ENCODE measurements around the gene MCM7. TPM values are rescaled to one million over a fixed set of nuclear protein-coding genes. Genes with fewer than 3 reads are reported as not detected.

MCM7 gene
- total RNA-seq, 2 donors from 2014 or later = 17.6 to 23.6 TPM

DNA sequence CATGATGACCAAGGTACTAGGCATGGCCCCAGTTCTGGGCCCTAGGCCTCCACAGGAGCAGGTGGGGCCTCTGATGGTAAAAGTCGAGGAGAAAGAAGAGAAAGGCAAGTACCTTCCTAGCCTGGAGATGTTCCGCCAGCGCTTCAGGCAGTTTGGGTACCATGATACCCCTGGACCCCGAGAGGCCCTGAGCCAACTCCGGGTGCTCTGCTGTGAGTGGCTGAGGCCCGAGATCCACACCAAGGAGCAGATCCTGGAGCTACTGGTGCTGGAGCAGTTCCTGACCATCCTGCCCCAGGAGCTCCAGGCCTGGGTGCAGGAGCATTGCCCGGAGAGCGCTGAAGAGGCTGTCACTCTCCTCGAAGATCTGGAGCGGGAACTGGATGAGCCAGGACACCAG, 44.2 kb downstream of the MCM7 start:
- DNase-seq (ENCODE audit: low spot score) (no peak), ATAC-seq (ENCODE audit: insufficient number of reproducible peaks, low FRiP score, low read depth) (no peak)
- no peaks in the 10 kb centered on the region for H3K27me3 ChIP-seq (replicated peaks; ENCODE audit: insufficient read depth)
- no peak overlapping the region for H3K27ac ChIP-seq
- no peaks in the 10 kb centered on the region for H3K9me3 ChIP-seq
- H3K4me3 ChIP-seq = no peak overlapping the region
- no peaks in the 10 kb centered on the region for H3K4me1 ChIP-seq (ENCODE audit: control insufficient read depth in 1 of 2, low read depth in 2 of 2)
- peaks cover 24% of the 10 kb centered on the region for H3K36me3 ChIP-seq
- TF ChIP-seq, protein P1, sequence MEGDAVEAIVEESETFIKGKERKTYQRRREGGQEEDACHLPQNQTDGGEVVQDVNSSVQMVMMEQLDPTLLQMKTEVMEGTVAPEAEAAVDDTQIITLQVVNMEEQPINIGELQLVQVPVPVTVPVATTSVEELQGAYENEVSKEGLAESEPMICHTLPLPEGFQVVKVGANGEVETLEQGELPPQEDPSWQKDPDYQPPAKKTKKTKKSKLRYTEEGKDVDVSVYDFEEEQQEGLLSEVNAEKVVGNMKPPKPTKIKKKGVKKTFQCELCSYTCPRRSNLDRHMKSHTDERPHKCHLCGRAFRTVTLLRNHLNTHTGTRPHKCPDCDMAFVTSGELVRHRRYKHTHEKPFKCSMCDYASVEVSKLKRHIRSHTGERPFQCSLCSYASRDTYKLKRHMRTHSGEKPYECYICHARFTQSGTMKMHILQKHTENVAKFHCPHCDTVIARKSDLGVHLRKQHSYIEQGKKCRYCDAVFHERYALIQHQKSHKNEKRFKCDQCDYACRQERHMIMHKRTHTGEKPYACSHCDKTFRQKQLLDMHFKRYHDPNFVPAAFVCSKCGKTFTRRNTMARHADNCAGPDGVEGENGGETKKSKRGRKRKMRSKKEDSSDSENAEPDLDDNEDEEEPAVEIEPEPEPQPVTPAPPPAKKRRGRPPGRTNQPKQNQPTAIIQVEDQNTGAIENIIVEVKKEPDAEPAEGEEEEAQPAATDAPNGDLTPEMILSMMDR (IDR thresholded peaks at IDR 0.05) = no peak

DNA sequence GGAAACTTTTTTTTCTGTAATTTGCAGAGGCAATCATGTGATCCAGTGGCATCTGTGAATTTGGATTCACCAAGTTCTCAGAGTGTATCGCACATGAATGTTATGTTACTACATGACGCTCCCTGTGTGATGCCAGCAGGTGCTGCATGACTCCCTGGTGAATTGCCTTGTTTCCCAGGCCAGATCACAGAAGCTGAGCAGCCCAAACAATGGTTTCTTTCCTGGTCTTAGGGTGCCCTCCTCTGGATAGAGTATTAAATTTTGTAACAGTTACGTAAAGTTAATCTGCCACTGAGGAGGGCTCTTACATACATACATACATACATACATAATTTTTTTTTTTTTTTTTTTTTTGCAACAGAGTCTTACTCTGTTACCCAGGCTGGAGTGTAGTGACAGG, 48.0 kb downstream of the MCM7 start:
- H3K27ac ChIP-seq = no peak overlapping the region
- H3K4me3 ChIP-seq = no peak overlapping the region
- peaks cover 7 to 11% of the 10 kb centered on the region in 2 donors for H3K4me1 ChIP-seq (ENCODE audit: control insufficient read depth in 1 of 2, low read depth in 2 of 2)
- H3K27me3 ChIP-seq (replicated peaks; ENCODE audit: insufficient read depth) = no peaks in the 10 kb centered on the region
- TF ChIP-seq, protein P1 (IDR thresholded peaks at IDR 0.05) = no peak
- no peaks in the 10 kb centered on the region for H3K9me3 ChIP-seq
- ATAC-seq (ENCODE audit: insufficient number of reproducible peaks, low FRiP score, low read depth) = no peak
- no peak for DNase-seq (ENCODE audit: low spot score)
- peaks cover 14% of the 10 kb centered on the region for H3K36me3 ChIP-seq

DNA sequence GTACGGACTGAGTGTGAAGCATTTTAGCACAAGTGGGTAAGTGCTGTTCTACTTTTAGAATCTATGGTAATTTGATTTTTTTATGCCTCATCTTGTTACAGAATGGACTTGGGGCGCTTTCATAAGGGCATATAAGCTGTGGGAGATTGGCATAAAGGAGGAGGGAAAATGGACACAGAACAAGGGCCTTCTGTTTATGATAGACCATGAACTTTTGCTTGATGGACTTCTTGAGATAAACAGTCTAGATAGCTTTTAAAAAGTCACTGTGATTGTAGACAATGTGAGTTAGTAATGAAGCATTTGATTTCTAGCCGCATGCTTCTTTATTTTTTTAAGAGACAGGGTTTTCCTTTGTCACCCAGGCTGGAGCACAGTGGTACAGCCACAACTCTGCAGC, 49.6 kb downstream of the MCM7 start:
- no peak overlapping the region for H3K27ac ChIP-seq
- TF ChIP-seq, protein P1 (IDR thresholded peaks at IDR 0.05) = no peak
- no peaks in the 10 kb centered on the region for H3K9me3 ChIP-seq
- no peak for DNase-seq (ENCODE audit: low spot score)
- no peaks in the 10 kb centered on the region for H3K36me3 ChIP-seq
- H3K4me1 ChIP-seq (ENCODE audit: control insufficient read depth in 1 of 2, low read depth in 2 of 2) = peaks cover 7 to 11% of the 10 kb centered on the region in 2 donors
- no peak for ATAC-seq (ENCODE audit: insufficient number of reproducible peaks, low FRiP score, low read depth)
- no peaks in the 10 kb centered on the region for H3K27me3 ChIP-seq (replicated peaks; ENCODE audit: insufficient read depth)
- H3K4me3 ChIP-seq = no peak overlapping the region

DNA sequence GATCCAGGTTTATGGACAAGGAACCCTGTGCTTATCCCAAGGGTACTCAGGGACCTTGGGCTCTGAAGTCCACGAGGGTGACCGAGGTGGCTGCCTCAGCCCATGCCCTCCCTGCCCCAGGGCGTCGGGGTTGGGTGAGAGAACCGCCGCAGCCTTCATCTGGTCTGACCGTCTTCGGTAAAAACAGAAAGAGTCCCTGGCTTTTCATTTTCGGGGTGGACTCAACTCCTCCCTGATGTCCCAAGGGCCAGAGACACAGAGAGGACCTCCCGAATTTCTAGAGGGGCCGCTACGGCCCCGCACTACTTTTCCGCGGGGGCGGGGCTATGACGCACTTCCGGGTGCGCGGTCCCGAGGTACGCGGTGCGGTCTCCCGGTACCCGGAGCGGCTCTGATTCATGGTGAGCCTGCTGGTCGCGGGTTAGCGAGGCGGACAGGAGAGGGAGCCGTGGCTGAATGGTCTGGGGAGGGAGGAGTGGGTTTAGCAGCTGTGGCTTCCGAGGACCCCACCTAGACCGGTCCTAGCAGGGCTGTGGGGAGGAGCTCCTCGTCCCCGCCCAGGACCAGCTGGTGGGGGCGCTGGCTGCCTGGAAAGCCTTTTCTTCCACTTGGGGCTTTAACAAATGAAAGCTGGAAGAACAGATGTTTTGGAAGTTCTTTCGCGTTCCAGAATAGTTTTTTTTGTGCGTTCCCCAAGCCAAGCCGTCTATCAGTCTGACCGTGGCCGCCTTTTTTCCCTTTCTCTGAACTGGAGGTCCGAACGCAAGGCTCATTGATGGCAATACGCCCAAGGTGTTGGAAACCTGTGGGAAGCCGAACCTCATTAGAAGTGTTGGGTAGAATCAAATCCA, 51.5 kb downstream of the MCM7 start, which contains the start of gene ZSCAN21:
TSS of gene ZSCAN21 (plus strand) at position 334 of the 851 bp plus-strand sequence. CDS start 7,233 bp downstream, outside the sequence.
- DNase-seq (ENCODE audit: low spot score) (peak; percentile 60), ATAC-seq (ENCODE audit: insufficient number of reproducible peaks, low FRiP score, low read depth) (peak; percentile 53)
- H3K4me3 ChIP-seq = peak within 1 kb of the TSS; percentile 97
- no peaks in the 10 kb centered on the region for H3K36me3 ChIP-seq
- no peaks in the 10 kb centered on the region for H3K9me3 ChIP-seq
- no peaks in the 10 kb centered on the region for H3K27me3 ChIP-seq (replicated peaks; ENCODE audit: insufficient read depth)
- TF ChIP-seq, protein P1 (IDR thresholded peaks at IDR 0.05) = no peak
- H3K4me1 ChIP-seq (ENCODE audit: control insufficient read depth in 1 of 2, low read depth in 2 of 2) = peaks cover 7 to 11% of the 10 kb centered on the region in 2 donors
- peak within 1 kb of the TSS; percentile 93 to 97 for H3K27ac ChIP-seq

DNA sequence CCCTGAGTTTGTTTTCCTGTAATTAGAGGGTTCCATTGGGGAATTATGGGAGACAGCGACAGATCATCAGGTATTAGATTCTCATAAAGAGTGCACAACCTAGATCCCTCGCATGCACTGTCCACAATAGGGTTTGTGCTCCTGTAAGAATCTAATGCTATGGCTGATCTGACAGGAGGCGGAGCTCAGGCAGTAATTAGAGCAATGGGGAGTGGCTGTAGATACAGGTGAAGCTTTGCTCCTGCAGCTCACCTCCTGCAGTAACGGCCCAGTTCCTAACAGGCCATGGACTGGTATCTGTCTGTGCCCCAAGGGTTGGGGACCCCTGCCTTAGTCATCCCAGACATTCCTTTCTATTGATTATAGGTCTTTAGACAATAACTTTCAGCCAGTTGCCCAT, 52.5 kb downstream of the MCM7 start:
- Histone ChIP-seq H3K4me1 (ENCODE audit: control insufficient read depth in 1 of 2, low read depth in 2 of 2) (peaks cover 7 to 11% of the 10 kb centered on the region in 2 donors), H3K9me3 (no peaks in the 10 kb centered on the region), H3K27ac (no peak overlapping the region), H3K36me3 (no peaks in the 10 kb centered on the region), H3K27me3 (replicated peaks; ENCODE audit: insufficient read depth) (no peaks in the 10 kb centered on the region), H3K4me3 (no peak overlapping the region)
- DNase-seq (ENCODE audit: low spot score) (no peak), ATAC-seq (ENCODE audit: insufficient number of reproducible peaks, low FRiP score, low read depth) (no peak)
- TF ChIP-seq, protein P1 (IDR thresholded peaks at IDR 0.05) = no peak

Measured in thoracic aorta (tissue), 2 donors.